H9 (cell line): Measurements from ENCODE around the gene MAPK1IP1L. TPM values are rescaled to one million over a fixed set of nuclear protein-coding genes. Genes with fewer than 3 reads are reported as not detected.

Experiments used
- DNase-seq: peaks from one replicate; pipeline ENCODE4 v3.0.0-alpha.2; 2017
- H2AFZ ChIP-seq: one replicate; pipeline ENCODE4 v1.6.1; 2013; ENCODE audit warnings: mild to moderate bottlenecking, low read length, control low read depth, moderate library complexity
- H2AK5ac ChIP-seq: 2 replicates; pipeline ENCODE4 v1.6.1; 2013; ENCODE audit warnings: low read length, control low read depth, mixed read lengths; ENCODE audit not compliant: insufficient read length
- H2BK120ac ChIP-seq: one replicate; pipeline ENCODE4 v1.6.1; 2013; ENCODE audit warnings: low read depth, mild to moderate bottlenecking, low read length, control low read depth, inconsistent platforms; ENCODE audit not compliant: poor library complexity, severe bottlenecking
- H2BK12ac ChIP-seq: 2 replicates; pipeline ENCODE4 v1.6.1; 2013; ENCODE audit warnings: low read length, control low read depth, mixed read lengths, low read depth; ENCODE audit not compliant: insufficient read length
- H2BK15ac ChIP-seq: 2 replicates; pipeline ENCODE4 v1.6.1; 2013; ENCODE audit warnings: low read depth, low read length, control low read depth
- H2BK20ac ChIP-seq: one replicate; pipeline ENCODE4 v1.6.1; 2013; ENCODE audit warnings: low read depth, mild to moderate bottlenecking, low read length, control low read depth, inconsistent platforms; ENCODE audit not compliant: poor library complexity, severe bottlenecking
- H2BK5ac ChIP-seq: 2 replicates; pipeline ENCODE4 v1.6.1; 2013; ENCODE audit warnings: low read length, control low read depth, mixed read lengths; ENCODE audit not compliant: insufficient read length
- H3K14ac ChIP-seq: 2 replicates; pipeline ENCODE4 v1.6.1; 2013; ENCODE audit warnings: low read length, control low read depth; ENCODE audit not compliant: insufficient read depth
- H3K18ac ChIP-seq: 2 replicates; pipeline ENCODE4 v1.6.1; 2013; ENCODE audit warnings: low read depth, mild to moderate bottlenecking, mixed read lengths, low read length, control low read depth; ENCODE audit not compliant: insufficient read length
- H3K23ac ChIP-seq: 2 replicates; pipeline ENCODE4 v1.6.1; 2013; ENCODE audit warnings: low read length, control low read depth, mixed read lengths, low read depth; ENCODE audit not compliant: insufficient read length
- H3K23me2 ChIP-seq: 2 replicates; pipeline ENCODE4 v1.6.1; 2013; ENCODE audit warnings: low read depth, mild to moderate bottlenecking, mixed read lengths, low read length, control low read depth; ENCODE audit not compliant: insufficient read length, poor library complexity, severe bottlenecking
- H3K27ac ChIP-seq: 2 replicates; pipeline ENCODE4 v1.5.1; 2013; ENCODE audit warnings: low read length, control low read depth, mixed read lengths, low read depth; ENCODE audit not compliant: insufficient read length
- H3K27me3 ChIP-seq: 2 replicates; pipeline ENCODE4 v1.6.1; 2013; ENCODE audit warnings: low read length, control low read depth, inconsistent platforms; ENCODE audit not compliant: insufficient read depth
- H3K4ac ChIP-seq: 2 replicates; pipeline ENCODE4 v1.6.1; 2013; ENCODE audit warnings: low read depth, mild to moderate bottlenecking, control low read depth, inconsistent platforms, low read length, moderate library complexity
- H3K4me1 ChIP-seq: 2 replicates; pipeline ENCODE4 v1.6.1; 2013; ENCODE audit warnings: low read length, control low read depth, inconsistent platforms; ENCODE audit not compliant: insufficient read depth
- H3K4me2 ChIP-seq: 2 replicates; pipeline ENCODE4 v1.6.1; 2013; ENCODE audit warnings: low read length, control low read depth, mixed read lengths; ENCODE audit not compliant: insufficient read length, insufficient read depth
- H3K56ac ChIP-seq: 2 replicates; pipeline ENCODE4 v1.6.1; 2013; ENCODE audit warnings: low read depth, mild to moderate bottlenecking, mixed read lengths, low read length, control low read depth; ENCODE audit not compliant: insufficient read length
- H3K79me1 ChIP-seq: 2 replicates; pipeline ENCODE4 v1.6.1; 2013; ENCODE audit warnings: low read depth, mild to moderate bottlenecking, moderate library complexity, low read length, control low read depth, inconsistent platforms; ENCODE audit not compliant: insufficient read depth, poor library complexity, severe bottlenecking
- H3K79me2 ChIP-seq: 2 replicates; pipeline ENCODE4 v1.6.1; 2013; ENCODE audit warnings: low read length, control low read depth, inconsistent platforms; ENCODE audit not compliant: insufficient read depth
- H3K9ac ChIP-seq: 2 replicates; pipeline ENCODE4 v1.6.1; 2013; ENCODE audit warnings: low read length, control low read depth, mixed read lengths; ENCODE audit not compliant: insufficient read length; ENCODE audit errors: extremely low read depth
- H3K9me3 ChIP-seq: one replicate; pipeline ENCODE4 v1.6.1; 2013; ENCODE audit warnings: low read depth, low read length, inconsistent platforms; ENCODE audit not compliant: control insufficient read depth
- H3T11ph ChIP-seq: one replicate; pipeline ENCODE4 v1.6.1; 2013; ENCODE audit warnings: mild to moderate bottlenecking, low read length, control low read depth, inconsistent platforms
- H4K20me1 ChIP-seq: one replicate; pipeline ENCODE4 v1.6.1; 2013; ENCODE audit not compliant: control insufficient read depth, insufficient read length, insufficient read depth
- H4K5ac ChIP-seq: 2 replicates; pipeline ENCODE4 v1.6.1; 2013; ENCODE audit warnings: low read depth, mild to moderate bottlenecking, mixed read lengths, low read length, control low read depth; ENCODE audit not compliant: insufficient read length
- H4K8ac ChIP-seq: replicated peaks from 2 replicates; pipeline ENCODE4 v1.6.1; 2013; ENCODE audit warnings: low read length, control low read depth, mixed read lengths, low read depth; ENCODE audit not compliant: insufficient read length
- H4K91ac ChIP-seq: 2 replicates; pipeline ENCODE4 v1.6.1; 2013; ENCODE audit warnings: low read depth, mild to moderate bottlenecking, moderate library complexity, mixed read lengths, low read length, control low read depth; ENCODE audit not compliant: insufficient read length
- H3K27ac Mint-ChIP-seq, 3 experiments: 2 replicates in 2 of 3; 3 replicates in 1 of 3; pipeline ENCODE4 v1.8.0; 2020 to 2021; ENCODE audit warnings: mixed read lengths in 3 of 3, mild to moderate bottlenecking in 1 of 3, moderate library complexity in 1 of 3
- H3K27me3 Mint-ChIP-seq: 2 replicates; pipeline ENCODE4 v1.8.0; 2021; ENCODE audit warnings: low read depth, mild to moderate bottlenecking, moderate library complexity, mixed read lengths
- H3K36me3 Mint-ChIP-seq, 3 experiments: 2 replicates in 2 of 3; 3 replicates in 1 of 3; pipeline ENCODE4 v1.8.0; 2020 to 2021; ENCODE audit warnings: low read depth in 3 of 3, mixed read lengths in 3 of 3; ENCODE audit not compliant: insufficient read depth in 1 of 3
- H3K4me1 Mint-ChIP-seq, 2 experiments: 2 replicates each; pipeline ENCODE4 v1.8.0; 2020; ENCODE audit warnings: mixed read lengths in 2 of 2
- H3K4me3 Mint-ChIP-seq, 2 experiments: 2 replicates in 1 of 2; 3 replicates in 1 of 2; pipeline ENCODE4 v1.8.0; 2020 to 2021; ENCODE audit warnings: mild to moderate bottlenecking in 2 of 2, mixed read lengths in 2 of 2, moderate library complexity in 1 of 2
- H3K9me3 Mint-ChIP-seq, 2 experiments: 2 replicates in 1 of 2; 3 replicates in 1 of 2; pipeline ENCODE4 v1.8.0; 2020; ENCODE audit warnings: mild to moderate bottlenecking in 2 of 2, mixed read lengths in 2 of 2, moderate library complexity in 1 of 2
- CTCF ChIP-seq: fragments of 200-600 bp; sonication (generic); conservative IDR thresholded peaks from 3 replicates; pipeline ENCODE4 v1.8.0; 2021; ENCODE audit warnings: antibody characterized with exemption, mild to moderate bottlenecking
- WGBS: extraction: QIAGEN DNeasy Blood & Tissue Kit; methylation state at CpG from one replicate; pipeline ENCODE4 v1.1.7; 2013; ENCODE audit warnings: missing lambda C conversion rate, low lambda C conversion rate, mixed read lengths; ENCODE audit not compliant: insufficient read length; ENCODE audit errors: extremely low coverage; 5-methylcytosine and 5-hydroxymethylcytosine counted together
- total RNA-seq: library from RNA; stranded (reverse); gene quantifications from 2 replicates; pipeline ENCODE4 v1.2.1, GENCODE V29; 2021

The MAPK1IP1L gene
- total RNA-seq, 1 experiment from 2014 or later, result 133 TPM

GRCh38 chr14:55026793-55027561 is 24.5 kb upstream of the MAPK1IP1L start, which contains the start of the genes SOCS4 and WDHD1:
Gene SOCS4, plus strand, starts transcription at chr14:55027236. Its CDS starts 15,806 bp downstream, at chr14:55043042.
Gene WDHD1, minus strand, starts transcription at chr14:55027099. Its CDS starts 312 bp downstream, at chr14:55026787.
- no CpG with 5 or more reads among the region's 56 CpGs for WGBS
- Histone ChIP-seq H2BK15ac (no peak within 1 kb of the TSS), H3K23me2 (peaks cover 13% of the 10 kb centered on the region), H4K5ac (peak within 1 kb of the TSS; percentile 98), H4K8ac (no peak within 1 kb of the TSS), H3K27ac (peak within 1 kb of the TSS; percentile 82), H3K4me2 (peak within 1 kb of the TSS; percentile 79), H2AK5ac (no peak within 1 kb of the TSS), H3K56ac (peak within 1 kb of the TSS; percentile 29), H2AFZ (no peak within 1 kb of the TSS), H3K9me3 (no peaks in the 10 kb centered on the region), H3K4ac (no peak within 1 kb of the TSS; the same call in 1 of the 2 replicates), H3K18ac (peak within 1 kb of the TSS; percentile 99), H3K14ac (peak within 1 kb of the TSS; percentile 100), H3K27me3 (no peaks in the 10 kb centered on the region), H2BK12ac (peak within 1 kb of the TSS; percentile 11), H3T11ph (peak within 1 kb of the TSS; percentile 55), H4K91ac (no peak within 1 kb of the TSS), H3K23ac (no peak within 1 kb of the TSS), H3K79me2 (peaks cover 18% of the 10 kb centered on the region; the same call in 1 of the 2 replicates), H4K20me1 (no peaks in the 10 kb centered on the region), H3K9ac (peak within 1 kb of the TSS; percentile 99), H3K4me1 (no peaks in the 10 kb centered on the region), H2BK120ac (peak within 1 kb of the TSS; percentile 98), H2BK5ac (peak within 1 kb of the TSS; percentile 95), H2BK20ac (no peak within 1 kb of the TSS), H3K79me1 (no peaks in the 10 kb centered on the region)
- peaks cover 0 to 4% of the 10 kb centered on the region in 2 experiments; a peak in 1 of 5 replicates for H3K9me3 Mint-ChIP-seq
- DNase-seq, result peak; percentile 96
- H3K4me3 Mint-ChIP-seq, result peak within 1 kb of the TSS; percentile 95 to 96
- H3K36me3 Mint-ChIP-seq, result peaks cover 6 to 36% (median 32%) of the 10 kb centered on the region in 3 experiments; a peak in 6 of 7 replicates
- H3K4me1 Mint-ChIP-seq, result peaks cover 54 to 60% of the 10 kb centered on the region in 2 experiments
- H3K27me3 Mint-ChIP-seq, result no peaks in the 10 kb centered on the region
- H3K27ac Mint-ChIP-seq, result peak within 1 kb of the TSS; percentile 96 to 99 (median 98)
- TF ChIP-seq CTCF, result no peak
